Left ventricle myocardium inferior (tissue), 1 donor: ENCODE data around the gene SLC41A1. TPM values are rescaled to one million over a fixed set of nuclear protein-coding genes. Genes with fewer than 3 reads are reported as not detected.

Experiments
- DNase-seq: peaks from one replicate; pipeline ENCODE4 v3.0.0-alpha.2; 2020
- H3K27ac ChIP-seq: fragments of 200-600 bp; replicated peaks from 2 replicates; pipeline ENCODE4 v1.8.0; 2021
- H3K27me3 ChIP-seq: fragments of 200-600 bp; 2 replicates; pipeline ENCODE4 v1.8.0; 2021; ENCODE audit warnings: low read depth
- H3K36me3 ChIP-seq: fragments of 200-600 bp; 2 replicates; pipeline ENCODE4 v1.8.0; 2021
- H3K4me1 ChIP-seq: fragments of 200-600 bp; 2 replicates; pipeline ENCODE4 v1.8.0; 2021
- H3K4me3 ChIP-seq: fragments of 200-600 bp; 2 replicates; pipeline ENCODE4 v1.8.0; 2021; ENCODE audit warnings: mild to moderate bottlenecking, moderate library complexity
- H3K9me3 ChIP-seq: fragments of 200-600 bp; replicated peaks from 2 replicates; pipeline ENCODE4 v1.8.0; 2021
- CTCF ChIP-seq: fragments of 200-600 bp; IDR thresholded peaks from 2 replicates; pipeline ENCODE4 v1.8.0; 2021; ENCODE audit warnings: antibody characterized with exemption, mild to moderate bottlenecking, borderline replicate concordance
- intact Hi-C: fragments of 100-400 bp; cut with micrococcal nuclease; formaldehyde crosslinking; loops from one replicate; pipeline ENCODE4 v1.11.0; 2022
- total RNA-seq: library from RNA; stranded (reverse); fragmentation: NEBNext Ultra II Directional; extraction: Animal tissue kit (Norgen Biotek cat#: 25700); gene quantifications from one replicate; pipeline ENCODE4 v1.2.1, GENCODE V29; 2021
- donor health status: DM: no; HTN: yes; CAD: no; lungs with severe emphysema.

SLC41A1 gene
- total RNA-seq, 1 donor from 2014 or later, result 486 TPM

- peaks cover 70% of the 10 kb centered on the region for H3K36me3 ChIP-seq
- no peaks in the 10 kb centered on the region for H3K27me3 ChIP-seq
- no peak for DNase-seq
- H3K4me1 ChIP-seq, result peaks cover 94% of the 10 kb centered on the region
- TF ChIP-seq CTCF, result no peak
- peak overlapping the region; percentile 36 for H3K4me3 ChIP-seq
- no peaks in the 10 kb centered on the region for H3K9me3 ChIP-seq
- H3K27ac ChIP-seq, result peak overlapping the region; percentile 72
- intact Hi-C loops, result loop anchor here (10.0 kb wide), 1 partner anchor 113 kb away; no protein-coding TSS in a partner anchor
Measured at GRCh38 chr1:205802060-205802459, 10.9 kb downstream of the SLC41A1 start.

GRCh38 chr1:205800981-205801703 lies 11.9 kb downstream of the SLC41A1 start:
- H3K27ac ChIP-seq, result peak overlapping the region; percentile 72
- intact Hi-C loops, result loop anchor here (10.0 kb wide), 1 partner anchor 114 kb away; no protein-coding TSS in a partner anchor
- H3K4me1 ChIP-seq, result peaks cover 90% of the 10 kb centered on the region
- no peaks in the 10 kb centered on the region for H3K9me3 ChIP-seq
- no peaks in the 10 kb centered on the region for H3K27me3 ChIP-seq
- H3K36me3 ChIP-seq, result peaks cover 71% of the 10 kb centered on the region
- H3K4me3 ChIP-seq, result peak overlapping the region; percentile 36
- TF ChIP-seq CTCF, result no peak
- no peak for DNase-seq

- H3K4me3 ChIP-seq, result no peak overlapping the region
- no peak for DNase-seq
- H3K27ac ChIP-seq, result peak overlapping the region; percentile 72
- H3K36me3 ChIP-seq, result peaks cover 71% of the 10 kb centered on the region
- peaks cover 83% of the 10 kb centered on the region for H3K4me1 ChIP-seq
- H3K27me3 ChIP-seq, result no peaks in the 10 kb centered on the region
- intact Hi-C loops, result loop anchor here (10.0 kb wide), 1 partner anchor 114 kb away; no protein-coding TSS in a partner anchor
- TF ChIP-seq CTCF, result no peak
- no peaks in the 10 kb centered on the region for H3K9me3 ChIP-seq
Measured at GRCh38 chr1:205800427-205800826, 12.6 kb downstream of the SLC41A1 start.

GRCh38 chr1:205798577-205798976 lies 14.4 kb downstream of the SLC41A1 start:
- H3K4me3 ChIP-seq, result no peak overlapping the region
- H3K27ac ChIP-seq, result peak overlapping the region; percentile 41
- no peak for DNase-seq

GRCh38 chr1:205797168-205797567 lies 15.8 kb downstream of the SLC41A1 start:
- no peak for DNase-seq
- intact Hi-C loops, result loop anchor here (5.0 kb wide), 1 partner anchor 170 kb away; no protein-coding TSS in a partner anchor
- peaks cover 92% of the 10 kb centered on the region for H3K36me3 ChIP-seq
- H3K27me3 ChIP-seq, result no peaks in the 10 kb centered on the region
- peaks cover 66% of the 10 kb centered on the region for H3K4me1 ChIP-seq
- H3K4me3 ChIP-seq, result no peak overlapping the region
- H3K9me3 ChIP-seq, result no peaks in the 10 kb centered on the region
- no peak for TF ChIP-seq CTCF
- H3K27ac ChIP-seq, result peak overlapping the region; percentile 41

More at GRCh38 chr1:205798577-205798976, 14.4 kb downstream of the SLC41A1 start:
- no peaks in the 10 kb centered on the region for H3K27me3 ChIP-seq
- H3K36me3 ChIP-seq, result peaks cover 80% of the 10 kb centered on the region
- no peaks in the 10 kb centered on the region for H3K9me3 ChIP-seq
- intact Hi-C loops, result loop anchor here (5.0 kb wide), 1 partner anchor 169 kb away; no protein-coding TSS in a partner anchor
- H3K4me1 ChIP-seq, result peaks cover 72% of the 10 kb centered on the region
- no peak for TF ChIP-seq CTCF
